ENCODE results near the gene TCAIM. TPM values are rescaled to one million over a fixed set of nuclear protein-coding genes. Genes with fewer than 3 reads are reported as not detected.

The TCAIM gene
- total RNA-seq, 1 experiment from 2014 or later, result 23.8 TPM

GRCh38 chr3:44415421-44415820 is 76.9 kb downstream of the TCAIM start:
- Histone ChIP-seq H3K56ac (ENCODE audit: insufficient read length, low read depth, low read length) (no peak overlapping the region), H3K23me2 (ENCODE audit: insufficient read length, low read depth, low read length, poor library complexity, severe bottlenecking) (no peaks in the 10 kb centered on the region), H4K8ac (replicated peaks; ENCODE audit: insufficient read length, low read depth, low read length) (no peak overlapping the region), H3K9me3 (ENCODE audit: control insufficient read depth, low read depth, low read length) (no peaks in the 10 kb centered on the region), H3T11ph (ENCODE audit: low read length) (no peak overlapping the region), H3K79me1 (ENCODE audit: insufficient read depth, low read depth, low read length, poor library complexity, severe bottlenecking) (no peaks in the 10 kb centered on the region), H2BK20ac (ENCODE audit: low read depth, low read length, poor library complexity, severe bottlenecking) (no peak overlapping the region), H3K23ac (ENCODE audit: insufficient read length, low read depth, low read length) (no peak overlapping the region), H2BK15ac (ENCODE audit: low read depth, low read length) (no peak overlapping the region), H3K27ac (ENCODE audit: insufficient read length, low read depth, low read length) (no peak overlapping the region), H3K14ac (ENCODE audit: insufficient read depth, low read length) (no peak overlapping the region; the same call in 1 of the 2 replicates), H3K79me2 (ENCODE audit: insufficient read depth, low read length) (no peaks in the 10 kb centered on the region), H3K4ac (ENCODE audit: low read depth, low read length) (no peak overlapping the region), H4K20me1 (ENCODE audit: control insufficient read depth, insufficient read depth, insufficient read length) (no peaks in the 10 kb centered on the region), H3K18ac (ENCODE audit: insufficient read length, low read depth, low read length) (no peak overlapping the region), H4K91ac (ENCODE audit: insufficient read length, low read depth, low read length) (no peak overlapping the region), H3K27me3 (ENCODE audit: insufficient read depth, low read length) (no peaks in the 10 kb centered on the region), H2BK12ac (ENCODE audit: insufficient read length, low read depth, low read length) (no peak overlapping the region), H2AFZ (ENCODE audit: low read length) (no peak overlapping the region), H3K9ac (ENCODE audit: extremely low read depth, insufficient read length, low read length) (no peak overlapping the region), H4K5ac (ENCODE audit: insufficient read length, low read depth, low read length) (no peak overlapping the region), H3K4me1 (ENCODE audit: insufficient read depth, low read length) (no peaks in the 10 kb centered on the region; the same call in 1 of the 2 replicates), H2BK5ac (ENCODE audit: insufficient read length, low read length) (no peak overlapping the region), H3K4me2 (ENCODE audit: insufficient read depth, insufficient read length, low read length) (no peak overlapping the region), H2BK120ac (ENCODE audit: low read depth, low read length, poor library complexity, severe bottlenecking) (no peak overlapping the region), H2AK5ac (ENCODE audit: insufficient read length, low read length) (no peak overlapping the region)
- peaks cover 7% of the 10 kb centered on the region in 2 experiments; a peak in 2 of 4 replicates for H3K4me1 Mint-ChIP-seq
- H3K27me3 Mint-ChIP-seq (ENCODE audit: low read depth), result no peaks in the 10 kb centered on the region
- H3K4me3 Mint-ChIP-seq, result no peak overlapping the region
- peaks cover 0 to 4% (median 0%) of the 10 kb centered on the region in 3 experiments; a peak in 3 of 7 replicates for H3K36me3 Mint-ChIP-seq (ENCODE audit: insufficient read depth in 1 of 3, low read depth in 3 of 3)
- H3K9me3 Mint-ChIP-seq, result peaks cover 5 to 11% of the 10 kb centered on the region in 2 experiments
- DNase-seq, result no peak
- no CpG with 5 or more reads among the region's 11 CpGs for WGBS (ENCODE audit: extremely low coverage, insufficient read length, low lambda C conversion rate)
- TF ChIP-seq CTCF (conservative IDR thresholded peaks at IDR 0.05), result no peak
- no peak overlapping the region for H3K27ac Mint-ChIP-seq

All from H9 (cell line).